Ascending aorta (tissue), 2 donors: Measurements from ENCODE around the gene GPC5. TPM values are rescaled to one million over a fixed set of nuclear protein-coding genes. Genes with fewer than 3 reads are reported as not detected.

Source experiments
- DNase-seq, 2 donors: peaks; one replicate each; pipeline ENCODE4 v3.0.0-alpha.2; 2019; ENCODE audit warnings: low spot score in 2 of 2
- H3K27ac ChIP-seq, 2 donors: fragments of 200-600 bp; sonication (generic); one replicate each; pipeline ENCODE4 v1.5.1; 2016 to 2017; ENCODE audit warnings: mild to moderate bottlenecking in 1 of 2
- H3K27me3 ChIP-seq: fragments of 200-600 bp; sonication (generic); one replicate; pipeline ENCODE4 v1.5.1; 2017
- H3K36me3 ChIP-seq, 2 donors: fragments of 200-600 bp; sonication (generic); one replicate each; pipeline ENCODE4 v1.5.1; 2016
- H3K4me1 ChIP-seq, 2 donors: fragments of 200-600 bp; sonication (generic); one replicate each; pipeline ENCODE4 v1.5.1; 2016 to 2017; ENCODE audit warnings: mild to moderate bottlenecking in 1 of 2
- H3K4me3 ChIP-seq, 2 donors: fragments of 200-600 bp; sonication (generic); one replicate each; pipeline ENCODE4 v1.5.1; 2016 to 2017; ENCODE audit warnings: mild to moderate bottlenecking in 1 of 2
- H3K9me3 ChIP-seq, 2 donors: fragments of 200-600 bp; sonication (generic); one replicate each; pipeline ENCODE4 v1.5.1; 2016
- intact Hi-C: fragments of 100-400 bp; cut with DNase I; formaldehyde crosslinking; loops from one replicate; pipeline ENCODE4 v1.15.1; 2023
- total RNA-seq: library from RNA; depleted of rRNA; stranded (reverse); fragments of >200 nt; gene quantifications from one replicate; pipeline ENCODE4 v1.1.0, GENCODE V29; 2016
- TF ChIP-seq, protein P1 (sequence below), 3 experiments: fragments of 200-600 bp in 2 of 3; fragments of 450-650 bp in 1 of 3; sonication (generic) in 2 of 3; IDR thresholded peaks; one replicate each; pipeline ENCODE4 v1.5.1; 2016 to 2019; ENCODE audit warnings: antibody characterized with exemption in 3 of 3, mild to moderate bottlenecking in 1 of 3, moderate library complexity in 1 of 3

Gene GPC5
- total RNA-seq, 1 donor from 2014 or later = not detected

DNA sequence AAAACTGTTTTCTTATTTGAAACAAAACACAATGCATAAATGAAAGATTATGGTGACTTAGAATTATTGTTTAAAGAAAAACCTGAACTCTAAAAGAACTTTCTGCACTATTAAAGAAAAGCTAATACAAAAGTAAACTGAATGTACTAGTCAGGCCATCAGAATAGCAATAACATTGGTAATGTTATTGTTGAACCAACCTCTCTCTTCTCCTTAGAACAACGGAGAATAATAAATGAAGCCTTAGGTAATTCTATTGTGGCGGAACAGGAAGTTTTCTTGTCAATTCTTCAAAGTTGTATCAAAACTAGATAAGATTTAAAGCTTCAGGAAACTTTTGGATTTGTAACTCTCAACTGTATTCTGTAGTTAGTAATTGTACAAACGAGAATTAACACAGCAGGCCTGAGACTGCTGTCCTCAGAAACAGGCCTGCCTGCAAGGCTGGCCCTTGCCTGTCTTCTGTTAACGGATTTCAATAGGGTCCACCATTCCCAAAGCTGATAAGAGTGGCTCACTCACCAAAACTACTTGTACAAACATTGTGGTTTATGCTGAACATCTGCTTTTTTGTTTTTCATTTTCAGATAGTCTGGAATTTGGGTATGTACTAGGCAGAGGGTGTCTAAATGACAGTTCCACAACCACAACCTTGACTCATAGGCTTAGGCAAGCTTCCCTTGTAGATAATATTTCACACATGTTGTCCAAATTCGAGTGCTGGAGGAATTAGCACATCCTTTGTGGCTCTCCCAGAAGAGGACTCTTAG is 825.8 kb downstream of the GPC5 start:
- H3K9me3 ChIP-seq = no peaks in the 10 kb centered on the region
- intact Hi-C loops = no loop called here

DNA sequence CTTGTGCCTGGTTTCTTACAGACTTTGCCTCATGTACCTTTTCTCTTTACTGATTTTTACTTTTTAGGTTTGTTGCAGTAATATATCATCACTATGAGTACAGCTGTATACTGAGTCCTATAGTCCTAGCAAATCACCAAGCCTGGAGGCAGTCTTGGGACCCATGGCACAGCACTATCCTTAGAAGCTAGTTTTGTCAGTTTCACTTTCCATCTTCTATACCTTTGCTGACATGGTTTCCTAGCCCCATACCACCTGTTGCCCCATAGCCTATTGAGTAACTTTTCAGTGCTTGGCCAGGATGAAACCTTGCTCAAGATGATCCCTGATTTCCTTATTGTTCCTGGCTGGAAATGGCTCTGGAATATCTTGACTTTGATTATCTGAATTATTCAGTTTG is 826.4 kb downstream of the GPC5 start:
- intact Hi-C loops = no loop called here

More for the DNA sequence above, 825.8 kb downstream of the GPC5 start:
- H3K4me3 ChIP-seq = no peak overlapping the region
- H3K27me3 ChIP-seq = no peaks in the 10 kb centered on the region
- no peak for DNase-seq
- H3K36me3 ChIP-seq = no peaks in the 10 kb centered on the region
- H3K27ac ChIP-seq = no peak overlapping the region
- no peaks in the 10 kb centered on the region for H3K4me1 ChIP-seq
- TF ChIP-seq, protein P1, sequence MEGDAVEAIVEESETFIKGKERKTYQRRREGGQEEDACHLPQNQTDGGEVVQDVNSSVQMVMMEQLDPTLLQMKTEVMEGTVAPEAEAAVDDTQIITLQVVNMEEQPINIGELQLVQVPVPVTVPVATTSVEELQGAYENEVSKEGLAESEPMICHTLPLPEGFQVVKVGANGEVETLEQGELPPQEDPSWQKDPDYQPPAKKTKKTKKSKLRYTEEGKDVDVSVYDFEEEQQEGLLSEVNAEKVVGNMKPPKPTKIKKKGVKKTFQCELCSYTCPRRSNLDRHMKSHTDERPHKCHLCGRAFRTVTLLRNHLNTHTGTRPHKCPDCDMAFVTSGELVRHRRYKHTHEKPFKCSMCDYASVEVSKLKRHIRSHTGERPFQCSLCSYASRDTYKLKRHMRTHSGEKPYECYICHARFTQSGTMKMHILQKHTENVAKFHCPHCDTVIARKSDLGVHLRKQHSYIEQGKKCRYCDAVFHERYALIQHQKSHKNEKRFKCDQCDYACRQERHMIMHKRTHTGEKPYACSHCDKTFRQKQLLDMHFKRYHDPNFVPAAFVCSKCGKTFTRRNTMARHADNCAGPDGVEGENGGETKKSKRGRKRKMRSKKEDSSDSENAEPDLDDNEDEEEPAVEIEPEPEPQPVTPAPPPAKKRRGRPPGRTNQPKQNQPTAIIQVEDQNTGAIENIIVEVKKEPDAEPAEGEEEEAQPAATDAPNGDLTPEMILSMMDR (IDR thresholded peaks at IDR 0.05) = no peak

DNA sequence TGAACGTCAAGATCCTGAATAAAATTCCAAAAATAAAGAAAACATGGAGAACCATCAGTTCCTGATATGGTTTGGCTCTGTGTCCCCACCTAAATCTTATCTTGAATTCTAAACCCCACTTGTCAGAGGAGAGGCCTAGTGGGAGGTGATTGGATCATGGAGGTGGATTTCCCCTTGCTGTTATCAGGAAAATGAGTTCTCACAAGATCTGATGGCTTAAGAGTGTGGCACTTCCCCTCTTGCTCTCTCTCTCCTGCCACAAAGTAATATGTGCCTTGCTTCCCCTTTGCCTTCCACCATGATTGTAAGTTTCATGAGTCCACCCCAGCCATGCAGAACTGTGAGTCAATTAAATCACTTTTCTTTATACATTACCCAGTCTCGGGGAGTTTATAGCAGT is 827.4 kb downstream of the GPC5 start:
- H3K27me3 ChIP-seq = no peaks in the 10 kb centered on the region
- no peak overlapping the region for H3K4me3 ChIP-seq
- TF ChIP-seq, protein P1 (IDR thresholded peaks at IDR 0.05) = no peak
- no peak overlapping the region for H3K27ac ChIP-seq
- no peaks in the 10 kb centered on the region for H3K4me1 ChIP-seq
- no peaks in the 10 kb centered on the region for H3K36me3 ChIP-seq
- intact Hi-C loops = no loop called here
- no peaks in the 10 kb centered on the region for H3K9me3 ChIP-seq
- no peak for DNase-seq

More for the DNA sequence above, 826.4 kb downstream of the GPC5 start:
- TF ChIP-seq, protein P1 (IDR thresholded peaks at IDR 0.05) = no peak
- Histone ChIP-seq H3K9me3 (no peaks in the 10 kb centered on the region), H3K27ac (no peak overlapping the region), H3K27me3 (no peaks in the 10 kb centered on the region), H3K4me3 (no peak overlapping the region), H3K4me1 (no peaks in the 10 kb centered on the region), H3K36me3 (no peaks in the 10 kb centered on the region)
- DNase-seq = no peak

DNA sequence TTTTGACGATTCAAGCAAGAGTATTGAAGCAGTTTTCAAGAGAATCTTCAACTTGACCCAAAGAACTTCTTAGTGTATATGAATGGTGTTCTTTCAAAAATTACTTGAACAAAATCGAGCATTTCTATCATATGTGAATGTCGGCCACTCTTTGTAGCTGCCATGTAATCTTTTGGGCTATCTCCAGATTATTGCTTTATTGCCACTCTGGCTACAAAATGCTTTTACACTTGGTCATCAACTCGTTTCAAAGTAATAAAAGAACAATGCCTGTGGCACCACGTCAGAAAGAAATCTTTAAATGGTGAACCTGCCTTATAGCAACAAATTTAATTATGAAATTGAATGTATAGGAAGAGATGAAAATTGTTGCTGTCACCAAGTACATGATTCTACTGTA is 834.5 kb downstream of the GPC5 start:
- H3K4me3 ChIP-seq = no peak overlapping the region
- no peak overlapping the region for H3K27ac ChIP-seq
- no peak for DNase-seq
- H3K36me3 ChIP-seq = no peaks in the 10 kb centered on the region
- intact Hi-C loops = no loop called here
- H3K9me3 ChIP-seq = no peaks in the 10 kb centered on the region
- TF ChIP-seq, protein P1 (IDR thresholded peaks at IDR 0.05) = no peak
- no peaks in the 10 kb centered on the region for H3K27me3 ChIP-seq
- H3K4me1 ChIP-seq = no peaks in the 10 kb centered on the region

DNA sequence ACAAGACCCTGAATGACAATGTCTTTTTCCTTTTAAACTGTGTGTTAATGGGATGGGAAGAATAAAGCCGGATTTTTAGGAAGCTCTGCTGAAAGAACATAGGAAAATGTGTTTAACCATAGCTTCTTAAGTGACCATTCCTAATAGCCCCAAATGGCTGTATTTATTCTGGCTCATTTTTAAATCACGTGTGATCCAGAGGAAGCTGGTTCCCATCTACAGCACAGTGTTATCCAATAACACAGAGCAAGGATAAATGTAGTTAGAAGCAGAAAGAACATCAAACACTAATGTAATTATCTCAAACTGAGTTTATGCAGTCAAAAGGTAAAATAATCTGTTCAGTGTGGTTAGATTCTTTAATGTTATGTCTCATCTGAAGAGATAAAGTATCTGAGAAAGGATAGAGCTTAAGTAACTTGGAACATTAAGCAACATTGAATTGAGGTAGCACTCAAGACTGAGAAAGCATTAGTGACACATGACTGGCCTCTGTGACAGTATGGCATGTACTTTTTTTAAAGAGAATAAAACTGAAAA is 853.3 kb downstream of the GPC5 start:
- H3K4me1 ChIP-seq = no peaks in the 10 kb centered on the region
- intact Hi-C loops = no loop called here
- no peak for DNase-seq
- no peaks in the 10 kb centered on the region for H3K36me3 ChIP-seq
- no peaks in the 10 kb centered on the region for H3K9me3 ChIP-seq
- no peak overlapping the region for H3K4me3 ChIP-seq
- TF ChIP-seq, protein P1 (IDR thresholded peaks at IDR 0.05) = no peak
- no peak overlapping the region for H3K27ac ChIP-seq
- no peaks in the 10 kb centered on the region for H3K27me3 ChIP-seq
